GM12801 (cell line): ENCODE measurements around the gene ZDHHC8.

ENCODE experiments used
- CTCF ChIP-seq: IDR thresholded peaks from one replicate; pipeline ENCODE4 v1.5.1; 2011; ENCODE audit warnings: control low read depth; ENCODE audit not compliant: insufficient read length; ENCODE audit errors: extremely low read depth

The ZDHHC8 gene

GRCh38 chr22:20186871-20187546 is 55.4 kb downstream of the ZDHHC8 start:
- no peak for TF ChIP-seq CTCF

GRCh38 chr22:20187777-20188566 is 56.4 kb downstream of the ZDHHC8 start:
- no peak for TF ChIP-seq CTCF

- TF ChIP-seq CTCF = no peak
These were observed 56.9 kb downstream of the ZDHHC8 start for GRCh38 chr22:20188567-20188877.

GRCh38 chr22:20191000-20191515 is 59.5 kb downstream of the ZDHHC8 start:
- TF ChIP-seq CTCF = no peak

- TF ChIP-seq CTCF = no peak
These were observed 60.2 kb downstream of the ZDHHC8 start for GRCh38 chr22:20191803-20192202.

- no peak for TF ChIP-seq CTCF
These were observed 60.8 kb downstream of the ZDHHC8 start for GRCh38 chr22:20192293-20192971.

- TF ChIP-seq CTCF = no peak
These were observed 61.6 kb downstream of the ZDHHC8 start for GRCh38 chr22:20192972-20193760.
